Upper lobe of left lung (tissue), 4 donors: ENCODE results near the gene CHM.
"Not testable (repeated sequence)": the region's sequence is repeated elsewhere in the genome, so short reads cannot be mapped to it uniquely, and the experiment has no call there.

Experiments
- EP300 ChIP-seq, 4 donors: sonication (generic); formaldehyde crosslinking; IDR thresholded peaks; one replicate each; pipeline ENCODE4 v1.5.1; 2017; ENCODE audit warnings: antibody characterized with exemption in 4 of 4, control low read depth in 2 of 4
- POLR2A ChIP-seq, 4 donors: fragments of 450-650 bp; IDR thresholded peaks; one replicate each; pipeline ENCODE4 v1.5.1; 2016 to 2017; ENCODE audit warnings: antibody characterized with exemption in 4 of 4, mild to moderate bottlenecking in 2 of 4
- TF ChIP-seq, protein P1 (sequence below), 6 experiments: fragments of 450-650 bp in 4 of 6; fragments of 200-600 bp in 2 of 6; sonication (generic) in 2 of 6; IDR thresholded peaks; one replicate each; pipeline ENCODE4 v1.5.1; 2016 to 2019; ENCODE audit warnings: antibody characterized with exemption in 6 of 6

DNA sequence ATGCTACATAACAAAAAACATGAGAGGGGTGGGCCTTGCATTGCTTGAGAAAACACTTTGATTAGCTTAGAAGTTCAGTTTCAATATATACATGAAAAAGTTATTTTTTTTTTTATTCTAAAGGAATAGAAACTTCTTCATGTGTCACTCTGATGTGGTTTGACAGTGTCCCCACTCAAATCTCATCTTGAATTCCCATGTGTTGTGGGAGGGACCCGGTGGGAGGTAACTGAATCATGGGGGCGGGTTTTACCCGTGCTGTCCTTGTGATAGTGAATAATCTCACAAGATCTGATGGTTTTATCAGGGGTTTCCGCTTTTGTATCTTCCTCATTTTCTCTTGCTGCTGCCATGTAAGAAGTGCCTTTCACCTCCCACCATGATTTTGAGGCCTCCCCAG, 32.4 kb downstream of the CHM start:
- TF ChIP-seq, protein P1, sequence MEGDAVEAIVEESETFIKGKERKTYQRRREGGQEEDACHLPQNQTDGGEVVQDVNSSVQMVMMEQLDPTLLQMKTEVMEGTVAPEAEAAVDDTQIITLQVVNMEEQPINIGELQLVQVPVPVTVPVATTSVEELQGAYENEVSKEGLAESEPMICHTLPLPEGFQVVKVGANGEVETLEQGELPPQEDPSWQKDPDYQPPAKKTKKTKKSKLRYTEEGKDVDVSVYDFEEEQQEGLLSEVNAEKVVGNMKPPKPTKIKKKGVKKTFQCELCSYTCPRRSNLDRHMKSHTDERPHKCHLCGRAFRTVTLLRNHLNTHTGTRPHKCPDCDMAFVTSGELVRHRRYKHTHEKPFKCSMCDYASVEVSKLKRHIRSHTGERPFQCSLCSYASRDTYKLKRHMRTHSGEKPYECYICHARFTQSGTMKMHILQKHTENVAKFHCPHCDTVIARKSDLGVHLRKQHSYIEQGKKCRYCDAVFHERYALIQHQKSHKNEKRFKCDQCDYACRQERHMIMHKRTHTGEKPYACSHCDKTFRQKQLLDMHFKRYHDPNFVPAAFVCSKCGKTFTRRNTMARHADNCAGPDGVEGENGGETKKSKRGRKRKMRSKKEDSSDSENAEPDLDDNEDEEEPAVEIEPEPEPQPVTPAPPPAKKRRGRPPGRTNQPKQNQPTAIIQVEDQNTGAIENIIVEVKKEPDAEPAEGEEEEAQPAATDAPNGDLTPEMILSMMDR (IDR thresholded peaks at IDR 0.05), result not testable (repeated sequence)
- not testable (repeated sequence) for TF ChIP-seq EP300, POLR2A (IDR thresholded peaks at IDR 0.05)
